GM12878 (cell line): ENCODE results near the gene RPL22L1. TPM values are rescaled to one million over a fixed set of nuclear protein-coding genes. Genes with fewer than 3 reads are reported as not detected.
A peak's percentile ranks its signal among the peaks of the same experiment; 100 is the strongest.

ENCODE experiments used
- BHLHE40 ChIP-seq, 2 experiments: fragments of 450-650 bp in 1 of 2; IDR thresholded peaks; 2 replicates each; pipeline ENCODE4 v1.6.1; 2011 to 2017; ENCODE audit warnings: low read depth in 2 of 2, borderline replicate concordance in 1 of 2, improper control_type of control experiment in 1 of 2, low read length in 1 of 2, mild to moderate bottlenecking in 1 of 2
- BMI1 ChIP-seq: fragments of 450-650 bp; IDR thresholded peaks from 2 replicates; pipeline ENCODE4 v1.6.1; 2016; ENCODE audit warnings: mild to moderate bottlenecking, moderate library complexity, borderline replicate concordance
- CHD1 ChIP-seq: IDR thresholded peaks from 2 replicates; pipeline ENCODE4 v1.6.1; 2012; ENCODE audit warnings: low read depth, low read length, improper control_type of control experiment
- CHD2 ChIP-seq: IDR thresholded peaks from 2 replicates; pipeline ENCODE4 v1.6.1; 2011; ENCODE audit warnings: low read depth, low read length, improper control_type of control experiment, borderline replicate concordance
- CREB1 ChIP-seq: IDR thresholded peaks from 2 replicates; pipeline ENCODE4 v1.6.1; 2012; ENCODE audit warnings: low read depth, mild to moderate bottlenecking, inconsistent platforms
- DPF2 ChIP-seq: fragments of 450-650 bp; IDR thresholded peaks from 2 replicates; pipeline ENCODE4 v1.6.1; 2017; ENCODE audit warnings: mild to moderate bottlenecking
- FOXM1 ChIP-seq: IDR thresholded peaks from 2 replicates; pipeline ENCODE4 v1.6.1; 2012; ENCODE audit warnings: low read depth, mild to moderate bottlenecking, inconsistent platforms, low read length, moderate library complexity
- GABPA ChIP-seq: IDR thresholded peaks from 2 replicates; pipeline ENCODE4 v1.6.1; 2014; ENCODE audit warnings: antibody characterized with exemption, low read depth, mild to moderate bottlenecking, inconsistent platforms
- IKZF1 ChIP-seq: fragments of 450-650 bp; conservative IDR thresholded peaks from 2 replicates; pipeline ENCODE4 v1.6.1; 2017; ENCODE audit warnings: antibody characterized with exemption, mild to moderate bottlenecking
- MXI1 ChIP-seq: fragments of 150-350 bp; IDR thresholded peaks from 2 replicates; pipeline ENCODE4 v1.6.1; 2011; ENCODE audit warnings: low read depth, mild to moderate bottlenecking, inconsistent platforms, low read length, improper control_type of control experiment
- NRF1 ChIP-seq: conservative IDR thresholded peaks from 2 replicates; pipeline ENCODE4 v1.6.1; 2011; ENCODE audit warnings: mild to moderate bottlenecking, low read depth, low read length, improper control_type of control experiment
- POLR2A ChIP-seq: IDR thresholded peaks from 2 replicates; pipeline ENCODE4 v1.6.1; 2011; ENCODE audit warnings: low read depth, mild to moderate bottlenecking, low read length
- POLR2AphosphoS2 ChIP-seq: IDR thresholded peaks from 2 replicates; pipeline ENCODE4 v1.6.1; 2011; ENCODE audit warnings: low read depth, mild to moderate bottlenecking, low read length, improper control_type of control experiment, moderate library complexity
- POU2F2 ChIP-seq: IDR thresholded peaks from 3 replicates; pipeline ENCODE4 v1.6.1; 2011; ENCODE audit warnings: low read depth, mild to moderate bottlenecking, low read length, borderline replicate concordance
- RELA ChIP-seq: fragments of 450-650 bp; IDR thresholded peaks from 2 replicates; pipeline ENCODE4 v1.8.0; 2014; ENCODE audit warnings: borderline replicate concordance; ENCODE audit not compliant: partially characterized antibody
- SMC3 ChIP-seq: IDR thresholded peaks from 2 replicates; pipeline ENCODE4 v1.6.1; 2011; ENCODE audit warnings: low read length, improper control_type of control experiment, borderline replicate concordance
- SPI1 ChIP-seq: IDR thresholded peaks from 2 replicates; pipeline ENCODE4 v1.6.1; 2011; ENCODE audit warnings: low read depth, mild to moderate bottlenecking, low read length, moderate library complexity, borderline replicate concordance; ENCODE audit not compliant: insufficient read depth
- TCF12 ChIP-seq: IDR thresholded peaks from 2 replicates; pipeline ENCODE4 v1.6.1; 2011; ENCODE audit warnings: low read depth, mild to moderate bottlenecking, low read length
- TCF3 ChIP-seq: IDR thresholded peaks from 2 replicates; pipeline ENCODE4 v1.6.1; 2012; ENCODE audit warnings: low read depth, mild to moderate bottlenecking, low read length, borderline replicate concordance; ENCODE audit not compliant: insufficient read depth
- YBX1 ChIP-seq: fragments of 450-650 bp; IDR thresholded peaks from 2 replicates; pipeline ENCODE4 v1.6.1; 2016; ENCODE audit warnings: antibody characterized with exemption
- polyA plus RNA-seq, 11 experiments: library from polyadenylated mRNA; depleted of rRNA in 4 of 11; unstranded in 6 of 11; stranded (reverse) in 5 of 11; fragments of >200 nt; fragmentation: Nextera tagmentation in 4 of 11; fragmentation: Illumina TruSeq in 1 of 11; extraction: Ambion mirVana in 4 of 11; extraction: Trizol in 1 of 11; gene quantifications; 1 replicate in 1 of 11; 2 replicates in 10 of 11; pipeline versions ENCODE4 v1.2.1 to v1.2.3, GENCODE V29; 2011 to 2016; ENCODE audit warnings: inconsistent platforms in 2 of 11, missing spikeins in 2 of 11, low read depth in 1 of 11
- total RNA-seq, 4 experiments: library from RNA; depleted of rRNA in 3 of 4; stranded (reverse); fragments of >200 nt in 3 of 4; fragmentation: Illumina TruSeq in 1 of 4; extraction: Trizol in 1 of 4; gene quantifications; 2 replicates each; pipeline versions ENCODE4 v1.2.1 to v1.2.3, GENCODE V29; 2013 to 2021
- TF ChIP-seq, protein P1 (sequence below): fragments of 450-650 bp; IDR thresholded peaks from 2 replicates; pipeline ENCODE4 v1.6.1; 2017; ENCODE audit warnings: borderline replicate concordance
- TF ChIP-seq, protein P2 (sequence below): IDR thresholded peaks from 2 replicates; pipeline ENCODE4 v1.6.1; 2012; ENCODE audit warnings: low read depth, low read length, improper control_type of control experiment
- TF ChIP-seq, protein P3 (sequence below): fragments of 450-650 bp; IDR thresholded peaks from 2 replicates; pipeline ENCODE4 v1.6.1; 2014; ENCODE audit warnings: mild to moderate bottlenecking
- TF ChIP-seq, protein P4 (sequence below): IDR thresholded peaks from 2 replicates; pipeline ENCODE4 v1.6.1; 2011; ENCODE audit warnings: low read depth, low read length, improper control_type of control experiment, borderline replicate concordance

RPL22L1 gene
- total and polyA plus RNA-seq, 10 of the 15 experiments (the other 5 are each of a cell fraction or from before 2014, with no cell fraction given) = 203 to 803 (median 422) TPM

DNA sequence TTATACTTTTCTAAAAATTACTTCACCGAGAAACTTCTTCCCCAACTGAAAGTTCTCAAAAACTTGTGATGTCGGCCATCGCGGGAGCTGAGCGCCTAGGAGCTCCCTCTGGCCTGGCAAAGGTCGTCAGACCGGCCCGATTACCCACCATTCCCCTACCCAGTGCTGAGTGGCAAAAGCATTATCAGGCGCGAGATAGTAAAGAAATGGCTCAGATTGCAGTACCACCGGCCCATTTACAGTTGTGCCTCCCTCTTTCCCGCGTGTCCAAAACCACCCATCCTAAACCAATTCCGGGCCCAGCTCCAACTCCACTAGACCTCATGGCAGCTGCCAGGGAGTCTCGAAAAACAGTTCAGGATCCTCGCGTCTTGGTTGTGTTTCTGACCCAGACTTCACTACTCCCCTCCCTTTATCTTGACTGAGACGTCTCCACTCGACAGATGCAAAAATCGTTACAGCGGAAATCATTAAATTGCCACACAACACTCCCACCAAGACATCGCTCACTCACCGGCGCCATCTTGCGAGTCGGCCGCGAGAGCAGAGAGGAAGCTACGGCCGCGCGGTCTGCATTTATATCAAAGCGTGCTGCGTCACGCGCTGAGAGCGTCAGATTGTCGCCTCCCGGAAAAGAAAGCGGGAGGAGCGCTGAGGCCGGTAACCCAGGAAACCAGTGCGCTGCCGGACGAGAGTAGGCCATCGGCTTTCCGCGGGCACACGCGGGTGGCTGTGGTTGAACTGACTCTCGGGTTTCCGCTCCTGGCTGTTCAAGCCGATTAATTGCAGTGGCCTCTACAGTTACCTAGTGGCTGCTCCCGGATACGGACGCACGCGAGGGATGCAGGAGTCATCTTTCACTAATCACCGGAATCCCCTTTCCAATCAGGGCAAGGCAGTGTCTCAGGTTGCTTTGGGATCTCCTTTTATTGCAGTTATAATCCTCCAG, at the start of gene RPL22L1 (continued):
- TF ChIP-seq, protein P1, sequence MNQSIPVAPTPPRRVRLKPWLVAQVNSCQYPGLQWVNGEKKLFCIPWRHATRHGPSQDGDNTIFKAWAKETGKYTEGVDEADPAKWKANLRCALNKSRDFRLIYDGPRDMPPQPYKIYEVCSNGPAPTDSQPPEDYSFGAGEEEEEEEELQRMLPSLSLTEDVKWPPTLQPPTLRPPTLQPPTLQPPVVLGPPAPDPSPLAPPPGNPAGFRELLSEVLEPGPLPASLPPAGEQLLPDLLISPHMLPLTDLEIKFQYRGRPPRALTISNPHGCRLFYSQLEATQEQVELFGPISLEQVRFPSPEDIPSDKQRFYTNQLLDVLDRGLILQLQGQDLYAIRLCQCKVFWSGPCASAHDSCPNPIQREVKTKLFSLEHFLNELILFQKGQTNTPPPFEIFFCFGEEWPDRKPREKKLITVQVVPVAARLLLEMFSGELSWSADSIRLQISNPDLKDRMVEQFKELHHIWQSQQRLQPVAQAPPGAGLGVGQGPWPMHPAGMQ = no peak
- TF ChIP-seq CREB1 (peak; percentile 94), TCF12 (peak; percentile 73; the same call in 1 of the 2 replicates), NRF1 (peak; percentile 7; the same call in 1 of the 2 replicates), IKZF1 (peak; percentile 66), SPI1 (peak; percentile 52; the same call in 1 of the 2 replicates), RELA (peak; percentile 28), FOXM1 (no peak; the same call in 1 of the 2 replicates), SMC3 (no peak), MXI1 (peak; percentile 89), TCF3 (peak; percentile 36; the same call in 1 of the 2 replicates), DPF2 (peak; percentile 38; the same call in 1 of the 2 replicates), BMI1 (peak; percentile 69; the same call in 1 of the 2 replicates), CHD1 (no peak; the same call in none of the 2 replicates), POLR2A (peak; percentile 100), POU2F2 (peak; percentile 92), YBX1 (no peak), BHLHE40 (IDR thresholded peaks at IDR 0.05; ENCODE audit: borderline replicate concordance in 1 of 2, low read depth in 2 of 2, low read length in 1 of 2) (peak; percentile 79 to 88), GABPA (0 out of 2 replicates have a peak, but pooled peaks have one; percentile 14), CHD2 (peak; percentile 72; the same call in 1 of the 2 replicates), POLR2AphosphoS2 (peak; percentile 98)
- TF ChIP-seq, protein P2, sequence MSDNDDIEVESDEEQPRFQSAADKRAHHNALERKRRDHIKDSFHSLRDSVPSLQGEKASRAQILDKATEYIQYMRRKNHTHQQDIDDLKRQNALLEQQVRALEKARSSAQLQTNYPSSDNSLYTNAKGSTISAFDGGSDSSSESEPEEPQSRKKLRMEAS = peak; percentile 89
- TF ChIP-seq, protein P3, sequence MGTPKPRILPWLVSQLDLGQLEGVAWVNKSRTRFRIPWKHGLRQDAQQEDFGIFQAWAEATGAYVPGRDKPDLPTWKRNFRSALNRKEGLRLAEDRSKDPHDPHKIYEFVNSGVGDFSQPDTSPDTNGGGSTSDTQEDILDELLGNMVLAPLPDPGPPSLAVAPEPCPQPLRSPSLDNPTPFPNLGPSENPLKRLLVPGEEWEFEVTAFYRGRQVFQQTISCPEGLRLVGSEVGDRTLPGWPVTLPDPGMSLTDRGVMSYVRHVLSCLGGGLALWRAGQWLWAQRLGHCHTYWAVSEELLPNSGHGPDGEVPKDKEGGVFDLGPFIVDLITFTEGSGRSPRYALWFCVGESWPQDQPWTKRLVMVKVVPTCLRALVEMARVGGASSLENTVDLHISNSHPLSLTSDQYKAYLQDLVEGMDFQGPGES = no peak
- TF ChIP-seq, protein P4, sequence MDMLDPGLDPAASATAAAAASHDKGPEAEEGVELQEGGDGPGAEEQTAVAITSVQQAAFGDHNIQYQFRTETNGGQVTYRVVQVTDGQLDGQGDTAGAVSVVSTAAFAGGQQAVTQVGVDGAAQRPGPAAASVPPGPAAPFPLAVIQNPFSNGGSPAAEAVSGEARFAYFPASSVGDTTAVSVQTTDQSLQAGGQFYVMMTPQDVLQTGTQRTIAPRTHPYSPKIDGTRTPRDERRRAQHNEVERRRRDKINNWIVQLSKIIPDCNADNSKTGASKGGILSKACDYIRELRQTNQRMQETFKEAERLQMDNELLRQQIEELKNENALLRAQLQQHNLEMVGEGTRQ = peak; percentile 56; the same call in 1 of the 2 replicates
